Measurements from ENCODE around the gene UPK3A. TPM values are rescaled to one million over a fixed set of nuclear protein-coding genes. Genes with fewer than 3 reads are reported as not detected.

Gene UPK3A
- total RNA-seq, 6 experiments from 2014 or later: not detected

GRCh38 chr22:45263463-45264269, 21.1 kb upstream of the UPK3A start:
- peak; percentile 85 for TF ChIP-seq CTCF (IDR thresholded peaks at IDR 0.05)
- peak; percentile 78 for DNase-seq
- H3K27me3 Mint-ChIP-seq (ENCODE audit: insufficient read depth): peaks cover 13% of the 10 kb centered on the region
- H3K27ac Mint-ChIP-seq: peak overlapping the region; percentile 40
- no peaks in the 10 kb centered on the region for H3K36me3 Mint-ChIP-seq (ENCODE audit: low read depth)
- no peaks in the 10 kb centered on the region for H3K9me3 Mint-ChIP-seq
- no peak overlapping the region for H3K4me3 Mint-ChIP-seq
- peaks cover 10% of the 10 kb centered on the region for H3K4me1 Mint-ChIP-seq (ENCODE audit: low read depth)

- H3K4me1 Mint-ChIP-seq (ENCODE audit: low read depth): peaks cover 18% of the 10 kb centered on the region
- no peaks in the 10 kb centered on the region for H3K9me3 Mint-ChIP-seq
- no peak overlapping the region for H3K27ac Mint-ChIP-seq
- no peak for TF ChIP-seq CTCF (IDR thresholded peaks at IDR 0.05)
- H3K36me3 Mint-ChIP-seq (ENCODE audit: low read depth): no peaks in the 10 kb centered on the region
- H3K27me3 Mint-ChIP-seq (ENCODE audit: insufficient read depth): peaks cover 7% of the 10 kb centered on the region
- no peak overlapping the region for H3K4me3 Mint-ChIP-seq
- no peak for DNase-seq
These were observed 19.2 kb upstream of the UPK3A start for GRCh38 chr22:45265535-45265934.

- Mint-ChIP-seq H3K9me3 (no peaks in the 10 kb centered on the region), H3K4me3 (peak overlapping the region; percentile 90), H3K36me3 (ENCODE audit: low read depth) (no peaks in the 10 kb centered on the region), H3K27me3 (ENCODE audit: insufficient read depth) (peaks cover 6% of the 10 kb centered on the region), H3K4me1 (ENCODE audit: low read depth) (peaks cover 25% of the 10 kb centered on the region), H3K27ac (no peak overlapping the region)
- TF ChIP-seq CTCF (IDR thresholded peaks at IDR 0.05): no peak
- DNase-seq: no peak
These were observed 16.4 kb upstream of the UPK3A start for GRCh38 chr22:45268167-45268957.

- peak; percentile 42 for DNase-seq
- TF ChIP-seq CTCF (IDR thresholded peaks at IDR 0.05): peak; percentile 92
- peaks cover 9% of the 10 kb centered on the region for H3K27me3 Mint-ChIP-seq (ENCODE audit: insufficient read depth)
- peaks cover 17% of the 10 kb centered on the region for H3K4me1 Mint-ChIP-seq (ENCODE audit: low read depth)
- H3K36me3 Mint-ChIP-seq (ENCODE audit: low read depth): no peaks in the 10 kb centered on the region
- H3K4me3 Mint-ChIP-seq: peak overlapping the region; percentile 90
- H3K27ac Mint-ChIP-seq: no peak overlapping the region
- no peaks in the 10 kb centered on the region for H3K9me3 Mint-ChIP-seq
These were observed 15.5 kb upstream of the UPK3A start for GRCh38 chr22:45268958-45269844.

Data from HFFc6 (cell line).